Activated B cell treated with CpG ODN at 0.5 μM for 24 hours (primary cell): Measurements from ENCODE around the gene PLEKHG4B. TPM values are rescaled to one million over a fixed set of nuclear protein-coding genes. Genes with fewer than 3 reads are reported as not detected.

Source experiments
- ATAC-seq: fragments of 200-7000 bp; cut with Tn5 transposase; one replicate; pipeline ENCODE4 v1.10.0; 2021; ENCODE audit warnings: low read depth, mild to moderate bottlenecking, moderate library complexity
- CTCF ChIA-PET: fragments of 350-600 bp; sonication (Branson Sonifier 250); formaldehyde crosslinking; loops from one replicate; lab custom pipeline; 2021; ENCODE audit warnings: antibody characterized with exemption; lab: Charles Lee
- POLR2A ChIA-PET: fragments of 350-600 bp; sonication (Branson Sonifier 250); formaldehyde crosslinking; loops from one replicate; lab custom pipeline; 2021; ENCODE audit warnings: antibody characterized with exemption; lab: Charles Lee
- DNase-seq: peaks from one replicate; pipeline ENCODE4 v3.0.0; 2022
- H3K27ac Mint-ChIP-seq: one replicate; pipeline ENCODE4 v1.8.0; 2020; ENCODE audit warnings: mixed read lengths
- H3K27me3 Mint-ChIP-seq: one replicate; pipeline ENCODE4 v1.8.0; 2021; ENCODE audit warnings: mixed read lengths
- H3K36me3 Mint-ChIP-seq: one replicate; pipeline ENCODE4 v1.8.0; 2021; ENCODE audit warnings: low read depth, mixed read lengths
- H3K4me1 Mint-ChIP-seq: one replicate; pipeline ENCODE4 v1.8.0; 2021; ENCODE audit warnings: mixed read lengths
- H3K4me3 Mint-ChIP-seq: one replicate; pipeline ENCODE4 v1.8.0; 2020; ENCODE audit warnings: mild to moderate bottlenecking, mixed read lengths
- H3K9me3 Mint-ChIP-seq: one replicate; pipeline ENCODE4 v1.8.0; 2020; ENCODE audit warnings: mixed read lengths
- intact Hi-C: fragments of 100-400 bp; cut with micrococcal nuclease; formaldehyde crosslinking; loops from one replicate; pipeline ENCODE4 v1.15.1; 2024
- total RNA-seq: library from RNA; stranded (reverse); gene quantifications from 2 replicates; pipeline ENCODE4 v1.2.3, GENCODE V29; 2022
- TF ChIP-seq, protein P1 (sequence below): fragments of 200-600 bp; IDR thresholded peaks from one replicate; pipeline ENCODE4 v1.8.0; 2022; ENCODE audit warnings: antibody characterized with exemption, mild to moderate bottlenecking

PLEKHG4B gene
- total RNA-seq, 1 donor from 2014 or later: not detected

DNA sequence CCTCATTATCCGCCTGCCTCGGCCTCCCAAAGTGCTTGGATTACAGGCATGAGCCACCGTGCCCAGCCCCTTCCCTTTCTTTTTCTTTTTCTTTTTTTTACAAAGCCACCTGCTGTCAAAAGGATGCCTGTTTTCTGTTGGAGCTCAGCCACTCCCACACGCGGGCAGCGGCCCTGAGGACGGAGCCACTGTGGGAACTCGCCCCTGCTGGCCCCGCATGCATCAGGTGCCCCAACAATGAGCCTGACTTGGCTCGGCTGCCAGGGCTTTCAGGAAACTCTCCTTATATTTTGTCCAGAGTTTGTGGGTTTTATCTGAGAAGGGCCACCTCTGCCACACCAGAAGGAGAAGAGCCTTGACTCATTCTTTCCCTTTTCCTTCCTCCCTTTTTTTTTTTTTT lies 62.3 kb downstream of the PLEKHG4B start:
- Mint-ChIP-seq H3K27ac (no peak overlapping the region), H3K27me3 (peaks cover 5% of the 10 kb centered on the region), H3K4me3 (no peak overlapping the region), H3K4me1 (no peaks in the 10 kb centered on the region), H3K36me3 (no peaks in the 10 kb centered on the region), H3K9me3 (no peaks in the 10 kb centered on the region)
- ATAC-seq (no peak), DNase-seq (peak; percentile 1)
- CTCF ChIA-PET: no interaction called here
- TF ChIP-seq, protein P1, sequence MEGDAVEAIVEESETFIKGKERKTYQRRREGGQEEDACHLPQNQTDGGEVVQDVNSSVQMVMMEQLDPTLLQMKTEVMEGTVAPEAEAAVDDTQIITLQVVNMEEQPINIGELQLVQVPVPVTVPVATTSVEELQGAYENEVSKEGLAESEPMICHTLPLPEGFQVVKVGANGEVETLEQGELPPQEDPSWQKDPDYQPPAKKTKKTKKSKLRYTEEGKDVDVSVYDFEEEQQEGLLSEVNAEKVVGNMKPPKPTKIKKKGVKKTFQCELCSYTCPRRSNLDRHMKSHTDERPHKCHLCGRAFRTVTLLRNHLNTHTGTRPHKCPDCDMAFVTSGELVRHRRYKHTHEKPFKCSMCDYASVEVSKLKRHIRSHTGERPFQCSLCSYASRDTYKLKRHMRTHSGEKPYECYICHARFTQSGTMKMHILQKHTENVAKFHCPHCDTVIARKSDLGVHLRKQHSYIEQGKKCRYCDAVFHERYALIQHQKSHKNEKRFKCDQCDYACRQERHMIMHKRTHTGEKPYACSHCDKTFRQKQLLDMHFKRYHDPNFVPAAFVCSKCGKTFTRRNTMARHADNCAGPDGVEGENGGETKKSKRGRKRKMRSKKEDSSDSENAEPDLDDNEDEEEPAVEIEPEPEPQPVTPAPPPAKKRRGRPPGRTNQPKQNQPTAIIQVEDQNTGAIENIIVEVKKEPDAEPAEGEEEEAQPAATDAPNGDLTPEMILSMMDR: no peak
- intact Hi-C loops: no loop called here
- POLR2A ChIA-PET: no interaction called here

DNA sequence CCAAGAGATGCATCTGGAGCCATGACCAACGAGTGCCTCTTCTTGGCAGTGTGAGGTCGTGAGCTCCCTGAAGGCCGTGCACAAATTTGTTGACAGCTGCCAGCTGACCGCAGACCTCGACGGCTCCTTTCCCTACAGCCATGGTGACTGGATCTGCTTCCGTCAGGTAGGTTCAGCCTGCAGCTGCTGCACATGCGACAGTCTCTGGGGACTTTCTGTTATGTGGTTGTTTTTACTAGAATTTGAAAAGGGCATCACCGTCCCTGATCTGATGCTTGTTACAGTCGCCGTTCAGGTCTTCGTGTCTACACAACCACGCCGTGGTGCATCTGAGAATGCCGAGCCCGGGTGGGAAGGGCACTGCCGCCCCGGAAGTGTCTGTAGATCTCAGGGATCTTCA lies 62.9 kb downstream of the PLEKHG4B start:
- TF ChIP-seq, protein P1: no peak
- Mint-ChIP-seq H3K27me3 (peaks cover 7% of the 10 kb centered on the region), H3K4me1 (no peaks in the 10 kb centered on the region), H3K27ac (no peak overlapping the region), H3K9me3 (no peaks in the 10 kb centered on the region), H3K4me3 (no peak overlapping the region), H3K36me3 (no peaks in the 10 kb centered on the region)
- ChIA-PET CTCF (no interaction called here), POLR2A (no interaction called here)
- intact Hi-C loops: no loop called here
- ATAC-seq (no peak), DNase-seq (peak; percentile 1)

DNA sequence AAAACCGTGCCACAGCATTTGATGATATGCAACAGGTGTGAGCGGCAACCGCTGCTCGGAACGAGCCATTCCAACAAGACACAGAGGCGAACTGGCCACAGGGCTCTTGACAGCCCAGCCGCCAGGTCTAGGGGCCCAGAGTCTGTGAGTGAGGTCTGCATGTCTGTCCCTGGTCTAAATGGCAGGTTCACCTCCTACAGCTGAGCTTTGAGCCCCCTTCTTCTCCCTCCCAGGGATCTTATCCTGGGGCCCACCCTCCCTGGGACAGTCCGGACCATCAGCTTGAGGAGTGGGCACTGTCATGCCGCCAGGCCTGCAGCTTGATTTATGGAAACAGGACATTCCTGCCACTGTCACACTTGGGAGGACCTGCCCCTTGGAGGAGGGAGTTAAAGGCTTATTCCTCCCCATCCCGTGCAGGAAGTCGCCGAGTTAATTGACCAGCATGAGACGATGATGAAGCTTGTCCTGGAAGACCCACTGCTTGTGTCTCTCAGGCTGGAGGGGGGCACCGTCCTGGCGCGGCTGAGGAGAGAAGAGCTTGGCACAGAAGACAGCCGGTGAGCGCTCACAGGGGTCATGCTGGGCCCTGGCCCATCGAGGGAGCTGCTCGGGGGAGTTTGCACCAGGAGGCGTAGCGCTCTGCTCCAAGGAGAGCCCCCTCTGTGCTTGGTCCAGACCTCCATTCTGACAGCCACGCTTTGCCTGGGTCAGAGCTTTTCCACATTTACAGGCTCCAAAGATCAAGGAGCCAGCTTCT lies 63.9 kb downstream of the PLEKHG4B start:
- TF ChIP-seq, protein P1: no peak
- H3K4me1 Mint-ChIP-seq: no peaks in the 10 kb centered on the region
- DNase-seq (peak; percentile 5), ATAC-seq (no peak)
- no peak overlapping the region for H3K27ac Mint-ChIP-seq
- ChIA-PET CTCF (no interaction called here), POLR2A (no interaction called here)
- peaks cover 15% of the 10 kb centered on the region for H3K27me3 Mint-ChIP-seq
- no peaks in the 10 kb centered on the region for H3K36me3 Mint-ChIP-seq
- H3K4me3 Mint-ChIP-seq: no peak overlapping the region
- intact Hi-C loops: no loop called here
- no peaks in the 10 kb centered on the region for H3K9me3 Mint-ChIP-seq

DNA sequence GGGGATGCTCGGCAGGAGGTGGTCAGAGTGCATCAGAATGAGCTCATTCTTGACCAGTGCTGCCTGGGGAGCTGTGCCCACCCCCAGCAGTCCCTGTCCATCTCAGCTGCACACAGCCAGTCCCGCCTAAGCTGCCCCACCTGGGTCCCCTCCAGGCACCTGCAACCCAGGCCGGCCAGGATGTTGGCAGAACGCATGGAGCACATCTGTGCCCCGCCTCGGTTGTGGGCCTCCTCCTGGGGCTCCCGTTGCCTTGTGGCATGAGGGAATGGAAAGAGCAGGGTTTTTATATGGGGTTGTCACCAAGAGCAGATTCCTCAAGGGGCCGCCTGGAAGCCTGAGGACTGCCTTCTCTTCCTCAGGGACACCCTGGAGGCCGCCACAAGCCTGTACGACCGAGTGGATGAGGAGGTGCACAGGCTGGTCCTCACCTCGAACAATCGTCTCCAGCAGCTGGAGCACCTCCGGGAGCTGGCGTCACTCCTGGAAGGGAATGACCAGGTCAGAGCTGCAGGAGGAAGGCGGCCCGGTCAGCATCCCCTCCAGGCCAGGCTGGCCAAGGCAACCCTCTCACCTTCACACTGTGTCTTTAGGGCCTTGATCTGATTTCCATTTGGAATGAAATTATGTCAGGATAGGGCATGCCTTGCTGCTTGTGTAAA lies 64.6 kb downstream of the PLEKHG4B start:
- Mint-ChIP-seq H3K4me3 (no peak overlapping the region), H3K27me3 (peaks cover 16% of the 10 kb centered on the region), H3K36me3 (no peaks in the 10 kb centered on the region), H3K27ac (no peak overlapping the region), H3K9me3 (no peaks in the 10 kb centered on the region), H3K4me1 (no peaks in the 10 kb centered on the region)
- TF ChIP-seq, protein P1: no peak
- ChIA-PET POLR2A (no interaction called here), CTCF (no interaction called here)
- DNase-seq: peak; percentile 6
- intact Hi-C loops: no loop called here
- ATAC-seq: no peak

DNA sequence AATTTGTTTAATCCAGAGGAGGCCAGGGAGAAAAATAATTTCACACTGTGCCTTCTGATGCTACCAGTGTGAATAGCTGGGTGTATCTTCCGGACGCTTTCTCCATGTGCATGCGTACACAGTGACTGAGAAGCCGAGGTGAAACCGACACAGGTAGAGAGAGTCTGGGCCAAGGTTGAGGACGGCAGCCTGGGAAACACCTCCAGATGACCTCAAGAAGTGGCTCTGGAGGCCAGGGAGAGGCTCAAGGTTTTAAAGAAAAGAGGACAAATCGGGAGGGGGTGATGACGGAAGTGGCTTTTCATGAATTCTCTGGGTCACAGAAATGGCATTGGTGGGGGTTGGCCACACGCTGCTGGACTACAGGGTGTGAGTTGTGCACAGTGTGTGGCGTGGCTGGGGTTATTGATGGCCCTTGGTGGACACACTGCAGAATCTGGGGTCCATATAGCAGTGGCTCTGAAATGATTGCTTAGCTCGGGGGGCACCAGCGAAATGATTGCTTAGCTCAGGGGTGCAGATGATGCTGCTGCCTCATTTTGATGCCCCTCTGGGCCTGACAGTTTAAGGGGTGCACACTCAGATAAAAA lies 65.3 kb downstream of the PLEKHG4B start:
- Mint-ChIP-seq H3K4me1 (no peaks in the 10 kb centered on the region), H3K27ac (no peak overlapping the region), H3K4me3 (no peak overlapping the region), H3K27me3 (peaks cover 16% of the 10 kb centered on the region), H3K9me3 (no peaks in the 10 kb centered on the region), H3K36me3 (no peaks in the 10 kb centered on the region)
- no peak for DNase-seq
- intact Hi-C loops: no loop called here
- ChIA-PET POLR2A (no interaction called here), CTCF (no interaction called here)
- ATAC-seq: no peak
- TF ChIP-seq, protein P1: no peak
